Mucosa of rectum (tissue), 2 donors: Measurements from ENCODE around the gene TBCD.

Source experiments
- H3K27ac ChIP-seq, 2 donors: one replicate each; pipeline ENCODE4 v1.7.0; 2013; ENCODE audit warnings: inconsistent platforms in 2 of 2, low read depth in 2 of 2, low read length in 2 of 2
- H3K27me3 ChIP-seq, 2 donors: one replicate each; pipeline ENCODE4 v1.7.0; 2013; ENCODE audit warnings: low read length in 2 of 2; ENCODE audit not compliant: control insufficient read depth in 2 of 2, insufficient read depth in 2 of 2
- H3K36me3 ChIP-seq, 2 donors: one replicate each; pipeline ENCODE4 v1.7.0; 2013; ENCODE audit warnings: low read length in 2 of 2; ENCODE audit not compliant: control insufficient read depth in 2 of 2, insufficient read depth in 2 of 2
- H3K4me1 ChIP-seq, 2 donors: one replicate each; pipeline ENCODE4 v1.7.0; 2013; ENCODE audit warnings: low read length in 2 of 2, mild to moderate bottlenecking in 1 of 2; ENCODE audit not compliant: control insufficient read depth in 2 of 2, insufficient read depth in 2 of 2
- H3K4me3 ChIP-seq, 2 donors: one replicate each; pipeline ENCODE4 v1.7.0; 2013; ENCODE audit warnings: low read length in 2 of 2
- H3K9ac ChIP-seq, 2 donors: one replicate each; pipeline ENCODE4 v1.7.0; 2013; ENCODE audit warnings: low read length in 2 of 2, low read depth in 1 of 2, mild to moderate bottlenecking in 1 of 2
- H3K9me3 ChIP-seq, 2 donors: one replicate each; pipeline ENCODE4 v1.7.0; 2013; ENCODE audit warnings: low read length in 2 of 2; ENCODE audit not compliant: control insufficient read depth in 2 of 2
- donor health status: healthy.
- donor health status: Normal muscosa, but diverticular disease.

TBCD gene

DNA sequence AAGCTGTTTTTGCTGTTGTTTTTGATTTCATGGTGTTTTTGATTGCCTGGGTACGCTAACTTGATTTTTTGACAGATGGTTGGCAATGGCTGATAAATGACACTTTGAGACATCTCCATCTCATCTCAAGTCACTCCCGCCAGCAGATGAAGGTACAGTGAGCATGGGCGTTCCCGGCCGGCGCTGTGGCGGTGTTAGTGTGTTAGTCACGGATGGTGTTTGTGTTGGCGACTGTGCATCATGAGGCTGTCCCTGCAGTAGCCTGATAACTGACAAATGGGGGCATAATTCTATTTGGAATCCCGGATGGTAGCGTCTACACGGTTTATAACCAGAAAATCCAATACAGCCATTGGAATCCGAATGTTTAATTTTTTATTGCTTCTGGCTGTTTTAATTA lies 169.6 kb downstream of the TBCD start:
- no peak overlapping the region for H3K27ac ChIP-seq
- no peak overlapping the region for H3K4me3 ChIP-seq
- H3K9ac ChIP-seq = no peak overlapping the region
- no peaks in the 10 kb centered on the region for H3K9me3 ChIP-seq
- peaks cover 11 to 21% of the 10 kb centered on the region in 2 donors for H3K36me3 ChIP-seq
- no peaks in the 10 kb centered on the region for H3K4me1 ChIP-seq
- no peaks in the 10 kb centered on the region for H3K27me3 ChIP-seq

- Histone ChIP-seq H3K4me1 (no peaks in the 10 kb centered on the region), H3K27me3 (no peaks in the 10 kb centered on the region), H3K4me3 (no peak overlapping the region), H3K9ac (no peak overlapping the region), H3K9me3 (no peaks in the 10 kb centered on the region), H3K27ac (no peak overlapping the region), H3K36me3 (peaks cover 21 to 30% of the 10 kb centered on the region in 2 donors)
These were observed 170.8 kb downstream of the TBCD start for GRCh38 chr17:82922646-82923045.

- Histone ChIP-seq H3K27me3 (no peaks in the 10 kb centered on the region), H3K4me3 (no peak overlapping the region), H3K9ac (no peak overlapping the region), H3K4me1 (no peaks in the 10 kb centered on the region), H3K9me3 (no peaks in the 10 kb centered on the region), H3K36me3 (peaks cover 21 to 30% of the 10 kb centered on the region in 2 donors), H3K27ac (no peak overlapping the region)
These were observed 171.7 kb downstream of the TBCD start for GRCh38 chr17:82923366-82924113.

- H3K4me3 ChIP-seq = no peak overlapping the region
- peaks cover 28 to 35% of the 10 kb centered on the region in 2 donors for H3K36me3 ChIP-seq
These were observed 172.3 kb downstream of the TBCD start for GRCh38 chr17:82924214-82924613.

GRCh38 chr17:82924812-82925211 lies 172.9 kb downstream of the TBCD start:
- H3K36me3 ChIP-seq = peaks cover 32 to 41% of the 10 kb centered on the region in 2 donors

More at GRCh38 chr17:82924214-82924613, 172.3 kb downstream of the TBCD start:
- Histone ChIP-seq H3K9me3 (no peaks in the 10 kb centered on the region), H3K27me3 (no peaks in the 10 kb centered on the region), H3K4me1 (no peaks in the 10 kb centered on the region), H3K27ac (no peak overlapping the region), H3K9ac (no peak overlapping the region)

GRCh38 chr17:82925336-82925735 lies 173.5 kb downstream of the TBCD start:
- Histone ChIP-seq H3K4me3 (no peak overlapping the region), H3K9ac (no peak overlapping the region), H3K27me3 (no peaks in the 10 kb centered on the region), H3K9me3 (no peaks in the 10 kb centered on the region), H3K4me1 (no peaks in the 10 kb centered on the region), H3K27ac (no peak overlapping the region), H3K36me3 (peaks cover 34 to 46% of the 10 kb centered on the region in 2 donors)

More at GRCh38 chr17:82924812-82925211, 172.9 kb downstream of the TBCD start:
- no peak overlapping the region for H3K4me3 ChIP-seq
- no peak overlapping the region for H3K27ac ChIP-seq
- H3K9ac ChIP-seq = no peak overlapping the region
- no peaks in the 10 kb centered on the region for H3K9me3 ChIP-seq
- no peaks in the 10 kb centered on the region for H3K27me3 ChIP-seq
- H3K4me1 ChIP-seq = no peaks in the 10 kb centered on the region

DNA sequence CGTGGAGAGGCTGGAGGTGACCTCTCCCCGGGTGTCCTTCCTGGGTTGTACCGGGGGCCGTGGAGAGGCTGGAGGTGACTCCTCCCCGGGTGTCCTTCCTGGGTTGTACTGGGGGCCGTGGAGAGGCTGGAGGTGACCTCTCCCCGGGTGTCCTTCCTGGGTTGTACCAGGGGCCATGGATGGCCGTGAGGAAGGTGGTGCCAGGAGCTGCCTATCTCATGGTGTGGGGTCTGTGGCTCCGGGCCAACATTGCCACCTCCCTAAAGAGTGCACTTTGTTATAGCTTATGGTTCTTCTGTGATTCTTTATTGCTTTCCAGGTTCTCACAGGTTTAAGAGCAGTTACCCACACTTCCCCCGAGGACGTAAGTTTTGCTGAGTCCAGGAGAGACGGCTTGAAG lies 174.2 kb downstream of the TBCD start:
- H3K27me3 ChIP-seq = no peaks in the 10 kb centered on the region
- no peak overlapping the region for H3K27ac ChIP-seq
- no peaks in the 10 kb centered on the region for H3K9me3 ChIP-seq
- H3K4me1 ChIP-seq = no peaks in the 10 kb centered on the region
- no peak overlapping the region for H3K9ac ChIP-seq
- peaks cover 41 to 51% of the 10 kb centered on the region in 2 donors for H3K36me3 ChIP-seq
- H3K4me3 ChIP-seq = no peak overlapping the region

- no peak overlapping the region for H3K9ac ChIP-seq
- no peaks in the 10 kb centered on the region for H3K27me3 ChIP-seq
- H3K4me1 ChIP-seq = no peaks in the 10 kb centered on the region
- no peak overlapping the region for H3K27ac ChIP-seq
- H3K36me3 ChIP-seq = peaks cover 45 to 51% of the 10 kb centered on the region in 2 donors
- H3K9me3 ChIP-seq = no peaks in the 10 kb centered on the region
- no peak overlapping the region for H3K4me3 ChIP-seq
These were observed 174.9 kb downstream of the TBCD start for GRCh38 chr17:82926716-82927115.

DNA sequence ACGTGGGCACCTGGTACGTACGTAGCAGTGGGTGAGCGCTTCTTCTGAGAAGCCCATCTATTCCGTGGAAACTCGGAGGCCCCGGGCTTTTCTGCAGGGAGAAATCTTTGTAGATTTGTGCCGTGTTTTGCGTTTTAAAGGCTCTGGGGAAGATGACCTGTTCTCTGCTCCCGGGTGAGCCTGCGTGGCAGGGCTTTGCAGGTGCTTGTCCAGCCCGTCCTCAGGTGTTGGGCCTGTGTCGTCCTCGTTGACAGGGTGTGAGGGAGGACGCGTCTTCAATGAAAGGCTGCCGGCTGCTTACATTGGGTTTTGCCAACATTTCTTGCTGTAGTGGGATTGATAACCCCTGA lies 175.4 kb downstream of the TBCD start:
- peaks cover 45 to 51% of the 10 kb centered on the region in 2 donors for H3K36me3 ChIP-seq
- H3K9me3 ChIP-seq = no peaks in the 10 kb centered on the region
- H3K9ac ChIP-seq = no peak overlapping the region
- no peaks in the 10 kb centered on the region for H3K4me1 ChIP-seq
- no peaks in the 10 kb centered on the region for H3K27me3 ChIP-seq
- no peak overlapping the region for H3K27ac ChIP-seq
- H3K4me3 ChIP-seq = no peak overlapping the region

GRCh38 chr17:82927661-82928601 lies 176.1 kb downstream of the TBCD start:
- Histone ChIP-seq H3K27ac (no peak overlapping the region), H3K9me3 (no peaks in the 10 kb centered on the region), H3K4me1 (no peaks in the 10 kb centered on the region), H3K4me3 (no peak overlapping the region), H3K9ac (no peak overlapping the region), H3K27me3 (no peaks in the 10 kb centered on the region), H3K36me3 (peaks cover 48 to 50% of the 10 kb centered on the region in 2 donors)
